Ascending aorta (tissue), 2 donors: Measurements from ENCODE around the gene CFHR3. TPM values are rescaled to one million over a fixed set of nuclear protein-coding genes. Genes with fewer than 3 reads are reported as not detected.
"Not testable (repeated sequence)": the region's sequence is repeated elsewhere in the genome, so short reads cannot be mapped to it uniquely, and the experiment has no call there.

Experiments
- DNase-seq, 2 donors: peaks; one replicate each; pipeline ENCODE4 v3.0.0-alpha.2; 2019; ENCODE audit warnings: low spot score in 2 of 2
- H3K27ac ChIP-seq, 2 donors: fragments of 200-600 bp; sonication (generic); one replicate each; pipeline ENCODE4 v1.5.1; 2016 to 2017; ENCODE audit warnings: mild to moderate bottlenecking in 1 of 2
- H3K27me3 ChIP-seq: fragments of 200-600 bp; sonication (generic); one replicate; pipeline ENCODE4 v1.5.1; 2017
- H3K36me3 ChIP-seq, 2 donors: fragments of 200-600 bp; sonication (generic); one replicate each; pipeline ENCODE4 v1.5.1; 2016
- H3K4me1 ChIP-seq, 2 donors: fragments of 200-600 bp; sonication (generic); one replicate each; pipeline ENCODE4 v1.5.1; 2016 to 2017; ENCODE audit warnings: mild to moderate bottlenecking in 1 of 2
- H3K4me3 ChIP-seq, 2 donors: fragments of 200-600 bp; sonication (generic); one replicate each; pipeline ENCODE4 v1.5.1; 2016 to 2017; ENCODE audit warnings: mild to moderate bottlenecking in 1 of 2
- H3K9me3 ChIP-seq, 2 donors: fragments of 200-600 bp; sonication (generic); one replicate each; pipeline ENCODE4 v1.5.1; 2016
- CTCF ChIP-seq, 3 experiments: fragments of 200-600 bp in 2 of 3; fragments of 450-650 bp in 1 of 3; sonication (generic) in 2 of 3; IDR thresholded peaks; one replicate each; pipeline ENCODE4 v1.5.1; 2016 to 2019; ENCODE audit warnings: antibody characterized with exemption in 3 of 3, mild to moderate bottlenecking in 1 of 3, moderate library complexity in 1 of 3
- intact Hi-C: fragments of 100-400 bp; cut with DNase I; formaldehyde crosslinking; loops from one replicate; pipeline ENCODE4 v1.15.1; 2023
- total RNA-seq: library from RNA; depleted of rRNA; stranded (reverse); fragments of >200 nt; gene quantifications from one replicate; pipeline ENCODE4 v1.1.0, GENCODE V29; 2016

The CFHR3 gene
- total RNA-seq, 1 donor from 2014 or later, result not detected

GRCh38 chr1:196779093-196779492 is 4.5 kb downstream of the CFHR3 start:
- intact Hi-C loops, result no loop called here
- Histone ChIP-seq H3K9me3 (no peaks in the 10 kb centered on the region), H3K4me3 (no peak overlapping the region), H3K36me3 (no peaks in the 10 kb centered on the region), H3K4me1 (no peaks in the 10 kb centered on the region), H3K27me3 (no peaks in the 10 kb centered on the region), H3K27ac (no peak overlapping the region)
- DNase-seq, result no peak
- no peak for TF ChIP-seq CTCF (IDR thresholded peaks at IDR 0.05)

- H3K9me3 ChIP-seq, DNase-seq, intact Hi-C loops, H3K4me1 ChIP-seq, H3K36me3 ChIP-seq, H3K4me3 ChIP-seq, H3K27me3 ChIP-seq, H3K27ac ChIP-seq: not testable (repeated sequence)
Measured at GRCh38 chr1:196791252-196791651, 16.6 kb downstream of the CFHR3 start.

GRCh38 chr1:196794103-196794502 is 19.5 kb downstream of the CFHR3 start:
- intact Hi-C loops, H3K9me3 ChIP-seq, H3K4me3 ChIP-seq, H3K36me3 ChIP-seq, H3K27me3 ChIP-seq, H3K27ac ChIP-seq, DNase-seq, H3K4me1 ChIP-seq: not testable (repeated sequence)

GRCh38 chr1:196797891-196798290 is 23.3 kb downstream of the CFHR3 start:
- no peaks in the 10 kb centered on the region for H3K4me1 ChIP-seq
- TF ChIP-seq CTCF (IDR thresholded peaks at IDR 0.05), result no peak

GRCh38 chr1:196801920-196802319 is 27.3 kb downstream of the CFHR3 start:
- H3K9me3 ChIP-seq, intact Hi-C loops, H3K27ac ChIP-seq, H3K27me3 ChIP-seq, H3K4me1 ChIP-seq, H3K36me3 ChIP-seq, H3K4me3 ChIP-seq, DNase-seq: not testable (repeated sequence)

More at GRCh38 chr1:196797891-196798290, 23.3 kb downstream of the CFHR3 start:
- no peaks in the 10 kb centered on the region for H3K9me3 ChIP-seq
- intact Hi-C loops, result no loop called here
- H3K27me3 ChIP-seq, result no peaks in the 10 kb centered on the region
- H3K36me3 ChIP-seq, result no peaks in the 10 kb centered on the region
- DNase-seq, result no peak
- H3K4me3 ChIP-seq, result no peak overlapping the region
- no peak overlapping the region for H3K27ac ChIP-seq

GRCh38 chr1:196808529-196809235 is 34.0 kb downstream of the CFHR3 start:
- Histone ChIP-seq H3K27ac (no peak overlapping the region), H3K36me3 (no peaks in the 10 kb centered on the region), H3K9me3 (no peaks in the 10 kb centered on the region), H3K4me1 (no peaks in the 10 kb centered on the region), H3K27me3 (no peaks in the 10 kb centered on the region), H3K4me3 (no peak overlapping the region)
- DNase-seq, result peak in 1 of 2 donors; percentile 59
- intact Hi-C loops, result no loop called here
- no peak for TF ChIP-seq CTCF (IDR thresholded peaks at IDR 0.05)

GRCh38 chr1:196817442-196817841 is 42.8 kb downstream of the CFHR3 start:
- H3K4me1 ChIP-seq, H3K4me3 ChIP-seq, DNase-seq, H3K9me3 ChIP-seq, H3K36me3 ChIP-seq, H3K27me3 ChIP-seq, H3K27ac ChIP-seq, intact Hi-C loops: not testable (repeated sequence)

GRCh38 chr1:196819531-196819930 is 44.9 kb downstream of the CFHR3 start, which contains the start of gene CFHR1:
Gene CFHR1 (plus strand): TSS chr1:196819731. CDS start chr1:196819845, 114 bp downstream.
- H3K27me3 ChIP-seq, H3K9me3 ChIP-seq, intact Hi-C loops: not testable (repeated sequence)

GRCh38 chr1:196827860-196828259 is 53.2 kb downstream of the CFHR3 start:
- H3K4me3 ChIP-seq, H3K27me3 ChIP-seq, H3K27ac ChIP-seq, H3K4me1 ChIP-seq, DNase-seq, intact Hi-C loops, H3K36me3 ChIP-seq, H3K9me3 ChIP-seq: not testable (repeated sequence)

More at GRCh38 chr1:196819531-196819930, 44.9 kb downstream of the CFHR3 start, which contains the start of gene CFHR1:
- not testable (repeated sequence) for H3K27ac ChIP-seq, H3K4me1 ChIP-seq, H3K36me3 ChIP-seq, DNase-seq, H3K4me3 ChIP-seq
